Left lung (tissue), 10 donors: ENCODE data around the gene XRRA1. TPM values are rescaled to one million over a fixed set of nuclear protein-coding genes. Genes with fewer than 3 reads are reported as not detected.

Source experiments
- ATAC-seq: fragments of 200-7000 bp; cut with Tn5 transposase; one replicate; pipeline ENCODE4 v1.9.1; 2020; ENCODE audit warnings: moderate library complexity
- DNase-seq, 4 donors: peaks; one replicate each; pipeline ENCODE4 v3.0.0-alpha.2; 2013 to 2020
- H3K27ac ChIP-seq, 2 donors: fragments of 200-600 bp; sonication (generic) in 1 of 2; one replicate each; pipeline versions ENCODE4 v1.5.0 to v1.8.0; 2020 to 2021
- H3K27me3 ChIP-seq, 2 donors: fragments of 200-600 bp; sonication (generic) in 1 of 2; one replicate each; pipeline versions ENCODE4 v1.5.0 to v1.8.0; 2020 to 2021
- H3K36me3 ChIP-seq, 2 donors: fragments of 200-600 bp; sonication (generic) in 1 of 2; one replicate each; pipeline versions ENCODE4 v1.5.0 to v1.8.0; 2020 to 2021
- H3K4me1 ChIP-seq, 2 donors: fragments of 200-600 bp; one replicate each; pipeline ENCODE4 v1.8.0; 2021
- H3K4me3 ChIP-seq, 2 donors: fragments of 200-600 bp; sonication (generic) in 1 of 2; one replicate each; pipeline versions ENCODE4 v1.5.0 to v1.8.0; 2020 to 2021; ENCODE audit warnings: mild to moderate bottlenecking in 1 of 2
- H3K9me3 ChIP-seq, 2 donors: fragments of 200-600 bp; sonication (generic) in 1 of 2; one replicate each; pipeline versions ENCODE4 v1.5.0 to v1.8.0; 2020 to 2021
- intact Hi-C, 2 donors: fragments of 100-400 bp; cut with DNase I; formaldehyde crosslinking; loops; one replicate each; pipeline versions ENCODE4 v1.11.2 to v1.14.2; 2022
- polyA plus RNA-seq, 6 donors: library from polyadenylated mRNA; unstranded; fragments of 120-200 nt; gene quantifications; one replicate each; pipeline ENCODE4 v1.2.1, GENCODE V29; 2013; ENCODE audit not compliant: insufficient read length in 6 of 6
- total RNA-seq, 2 donors: library from RNA; stranded (reverse); fragmentation: NEBNext Ultra II Directional; extraction: Animal tissue kit (Norgen Biotek cat#: 25700); gene quantifications; one replicate each; pipeline ENCODE4 v1.2.1, GENCODE V29; 2021
- TF ChIP-seq, protein P1 (sequence below), 2 donors: fragments of 200-600 bp; sonication (generic) in 1 of 2; IDR thresholded peaks; one replicate each; pipeline versions ENCODE4 v1.5.0 to v1.8.0; 2021; ENCODE audit warnings: antibody characterized with exemption in 2 of 2
- donor health status: DM: no; HTN: yes; CAD: no.
- donor health status: DM: no; HTN: no; CAD: no.

The XRRA1 gene
- total and polyA plus RNA-seq, 8 donors = 8.4 to 21.3 (median 16.7) TPM

DNA sequence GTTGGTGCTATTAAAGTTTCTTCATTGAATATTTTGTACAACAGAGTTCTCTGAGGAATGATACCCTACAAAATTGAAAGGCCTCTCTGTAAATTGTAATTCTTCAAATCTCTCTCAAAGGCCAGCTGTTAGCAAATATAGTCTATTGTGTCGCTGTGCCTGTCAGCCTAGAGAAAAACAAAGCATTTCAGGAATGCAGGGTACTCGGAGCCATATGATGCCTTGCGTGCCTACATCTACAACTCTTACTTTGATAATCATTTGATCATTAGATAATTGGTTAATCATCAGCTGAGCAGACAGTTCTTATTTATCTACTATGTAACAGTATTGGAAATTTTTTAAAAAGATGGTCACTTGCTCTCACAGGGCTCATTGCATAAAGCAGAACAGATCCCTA is 132.9 kb downstream of the XRRA1 start:
- intact Hi-C loops = no loop called here
- ATAC-seq = no peak
- TF ChIP-seq, protein P1, sequence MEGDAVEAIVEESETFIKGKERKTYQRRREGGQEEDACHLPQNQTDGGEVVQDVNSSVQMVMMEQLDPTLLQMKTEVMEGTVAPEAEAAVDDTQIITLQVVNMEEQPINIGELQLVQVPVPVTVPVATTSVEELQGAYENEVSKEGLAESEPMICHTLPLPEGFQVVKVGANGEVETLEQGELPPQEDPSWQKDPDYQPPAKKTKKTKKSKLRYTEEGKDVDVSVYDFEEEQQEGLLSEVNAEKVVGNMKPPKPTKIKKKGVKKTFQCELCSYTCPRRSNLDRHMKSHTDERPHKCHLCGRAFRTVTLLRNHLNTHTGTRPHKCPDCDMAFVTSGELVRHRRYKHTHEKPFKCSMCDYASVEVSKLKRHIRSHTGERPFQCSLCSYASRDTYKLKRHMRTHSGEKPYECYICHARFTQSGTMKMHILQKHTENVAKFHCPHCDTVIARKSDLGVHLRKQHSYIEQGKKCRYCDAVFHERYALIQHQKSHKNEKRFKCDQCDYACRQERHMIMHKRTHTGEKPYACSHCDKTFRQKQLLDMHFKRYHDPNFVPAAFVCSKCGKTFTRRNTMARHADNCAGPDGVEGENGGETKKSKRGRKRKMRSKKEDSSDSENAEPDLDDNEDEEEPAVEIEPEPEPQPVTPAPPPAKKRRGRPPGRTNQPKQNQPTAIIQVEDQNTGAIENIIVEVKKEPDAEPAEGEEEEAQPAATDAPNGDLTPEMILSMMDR (IDR thresholded peaks at IDR 0.05) = no peak
- Histone ChIP-seq H3K27ac (no peak overlapping the region), H3K4me1 (peaks cover 13 to 20% of the 10 kb centered on the region in 2 donors), H3K27me3 (no peaks in the 10 kb centered on the region), H3K4me3 (no peak overlapping the region), H3K36me3 (peaks cover 0 to 14% of the 10 kb centered on the region in 2 donors), H3K9me3 (no peaks in the 10 kb centered on the region)
- DNase-seq = no peak

DNA sequence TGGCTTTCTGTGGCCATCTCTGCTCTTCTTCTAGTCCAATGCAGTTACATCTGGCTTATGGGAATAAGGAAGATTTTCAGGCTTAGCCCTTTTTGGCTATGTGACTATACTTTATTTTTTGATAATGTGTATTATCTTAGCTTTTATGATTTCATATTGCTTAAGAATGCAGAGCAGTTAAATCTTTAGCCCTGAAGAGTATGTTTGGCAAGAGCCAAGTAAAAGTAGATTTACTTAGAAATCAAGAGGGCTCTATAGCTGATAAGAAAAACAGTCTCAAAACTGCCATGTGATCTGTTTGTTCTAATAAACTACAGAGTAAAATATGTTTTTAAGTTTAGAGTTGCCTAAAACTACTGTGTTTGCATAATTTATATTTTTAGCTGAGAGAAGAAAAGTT is 139.1 kb downstream of the XRRA1 start:
- Histone ChIP-seq H3K36me3 (no peaks in the 10 kb centered on the region), H3K27ac (peak overlapping the region in 1 of 2 donors; percentile 65), H3K4me3 (no peak overlapping the region), H3K27me3 (no peaks in the 10 kb centered on the region), H3K4me1 (peaks cover 0 to 5% of the 10 kb centered on the region in 2 donors), H3K9me3 (no peaks in the 10 kb centered on the region)
- TF ChIP-seq, protein P1 (IDR thresholded peaks at IDR 0.05) = no peak
- DNase-seq (peak in 2 of 4 donors; percentile 13 to 29), ATAC-seq (peak; percentile 71)
- intact Hi-C loops = no loop called here

DNA sequence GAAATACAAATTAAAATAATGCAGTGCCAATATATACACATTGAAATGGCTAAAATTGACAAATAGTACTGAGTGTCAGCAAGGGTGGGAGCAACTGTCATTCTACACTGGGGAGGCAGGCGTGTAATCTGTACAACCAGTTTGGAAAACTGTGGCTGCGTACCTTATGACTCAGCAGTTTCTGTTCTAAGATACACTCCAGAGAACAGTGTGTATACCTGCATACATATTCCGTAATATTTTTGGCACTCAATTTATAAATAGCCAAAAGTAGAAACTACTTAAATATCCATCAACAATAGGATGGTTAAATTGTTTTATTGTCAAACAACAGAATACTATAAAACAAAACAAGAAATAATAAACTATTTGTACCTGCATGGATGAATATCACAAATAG is 142.6 kb downstream of the XRRA1 start:
- peak; percentile 56 for ATAC-seq
- intact Hi-C loops = no loop called here
- Histone ChIP-seq H3K36me3 (no peaks in the 10 kb centered on the region), H3K27me3 (no peaks in the 10 kb centered on the region), H3K4me1 (peaks cover 0 to 5% of the 10 kb centered on the region in 2 donors), H3K27ac (no peak overlapping the region), H3K4me3 (no peak overlapping the region), H3K9me3 (no peaks in the 10 kb centered on the region)
- DNase-seq = no peak
- TF ChIP-seq, protein P1 (IDR thresholded peaks at IDR 0.05) = no peak

DNA sequence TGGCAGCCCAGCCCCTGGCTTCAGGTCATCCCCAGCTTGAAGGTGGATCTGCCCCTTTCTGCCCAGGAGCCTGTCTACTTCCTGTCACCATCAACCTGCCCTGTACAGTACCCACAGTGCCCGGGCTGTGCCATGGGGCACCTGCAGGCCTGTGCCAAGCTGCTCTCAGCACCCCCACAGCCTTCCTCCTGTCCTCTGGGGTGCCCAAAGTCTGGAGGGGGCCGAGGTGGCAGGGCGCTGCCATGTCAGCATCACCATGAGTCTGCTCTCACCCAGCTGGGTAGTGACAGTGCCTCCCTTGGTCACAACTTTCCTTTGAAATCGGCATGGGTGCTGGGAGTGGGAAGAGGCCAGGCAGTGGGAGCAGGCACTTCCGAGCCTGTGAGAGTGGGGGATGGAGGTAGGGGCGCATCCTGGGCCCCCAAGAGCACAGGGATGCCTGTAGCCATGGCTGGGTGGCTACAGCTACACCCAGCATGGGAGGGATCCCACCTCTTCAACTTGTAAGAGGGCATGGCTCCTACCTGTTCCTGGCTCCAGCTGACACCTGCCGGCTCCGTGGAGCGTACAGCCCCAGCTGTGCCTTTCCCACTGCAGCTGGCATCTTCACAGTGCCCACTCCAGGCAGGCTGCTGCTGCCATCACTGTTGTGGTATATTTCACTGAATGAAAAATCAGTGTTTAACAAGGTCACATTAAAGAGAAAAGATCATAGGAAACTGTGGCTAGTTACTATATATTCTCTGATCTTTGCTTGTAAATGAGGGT is 157.4 kb downstream of the XRRA1 start:
- intact Hi-C loops = no loop called here
- DNase-seq (no peak), ATAC-seq (no peak)
- H3K4me3 ChIP-seq = no peak overlapping the region
- TF ChIP-seq, protein P1 (IDR thresholded peaks at IDR 0.05) = no peak
- peaks cover 0 to 2% of the 10 kb centered on the region in 2 donors for H3K4me1 ChIP-seq
- no peaks in the 10 kb centered on the region for H3K27me3 ChIP-seq
- peaks cover 5 to 49% of the 10 kb centered on the region in 2 donors for H3K36me3 ChIP-seq
- H3K9me3 ChIP-seq = no peaks in the 10 kb centered on the region
- no peak overlapping the region for H3K27ac ChIP-seq

Other genes starting within 250 kb of the XRRA1 start
- 1 to 10 TPM; 1.3 to 5.2 TPM for gene CHRDL2, start 217.7 kb downstream of the XRRA1 start, total RNA-seq
- gene CHRDL2, start 217.7 kb downstream of the XRRA1 start, polyA plus RNA-seq = under 1 TPM; 0.48 to 0.82 (median 0.60) TPM
- 10 to 100 TPM; 19.4 to 23.6 TPM for gene RNF169, start 200.2 kb downstream of the XRRA1 start, total RNA-seq
- gene RNF169, start 200.2 kb downstream of the XRRA1 start, polyA plus RNA-seq = 10 to 100 TPM; 20.6 to 23.2 (median 22.2) TPM
- gene SPCS2, start 175 bp upstream of the XRRA1 start, total RNA-seq = 100 to 1,000 TPM; 173 to 231 TPM
- 100 to 1,000 TPM; 160 to 202 (median 173) TPM for gene SPCS2, start 175 bp upstream of the XRRA1 start, polyA plus RNA-seq
- gene NEU3, start 39.8 kb upstream of the XRRA1 start, total RNA-seq = 10 to 100 TPM in 1 of 2 donors, 1 to 10 TPM in 1; 9.7 to 12.0 TPM
- 10 to 100 TPM; 14.1 to 15.3 (median 14.9) TPM for gene NEU3, start 39.8 kb upstream of the XRRA1 start, polyA plus RNA-seq
- gene OR2AT4, start 147.8 kb upstream of the XRRA1 start, total RNA-seq = not detected
- under 1 TPM; 0.04 to 0.11 (median 0.06) TPM for gene OR2AT4, start 147.8 kb upstream of the XRRA1 start, polyA plus RNA-seq
- 100 to 1,000 TPM; 145 to 220 TPM for gene SLCO2B1, start 202.0 kb upstream of the XRRA1 start, total RNA-seq
- gene SLCO2B1, start 202.0 kb upstream of the XRRA1 start, polyA plus RNA-seq = 10 to 100 TPM; 20.5 to 30.7 (median 26.7) TPM